B cell (primary cell): Measurements from ENCODE around the gene PRKD2. TPM values are rescaled to one million over a fixed set of nuclear protein-coding genes. Genes with fewer than 3 reads are reported as not detected.
"Not testable (repeated sequence)": the region's sequence is repeated elsewhere in the genome, so short reads cannot be mapped to it uniquely, and the experiment has no call there.

Experiments
- ATAC-seq: fragments of 200-7000 bp; cut with Tn5 transposase; one replicate; pipeline ENCODE4 v1.10.0; 2021; ENCODE audit warnings: low read depth, mild to moderate bottlenecking, moderate number of reproducible peaks, moderate library complexity
- CTCF ChIA-PET: fragments of 350-600 bp; sonication (Branson Sonifier 250); formaldehyde crosslinking; loops from one replicate; lab custom pipeline; 2021; ENCODE audit warnings: antibody characterized with exemption, inconsistent platforms; lab: Charles Lee
- POLR2A ChIA-PET: fragments of 350-600 bp; sonication (Branson Sonifier 250); formaldehyde crosslinking; loops from one replicate; lab custom pipeline; 2021; ENCODE audit warnings: antibody characterized with exemption; lab: Charles Lee
- DNase-seq: peaks from one replicate; pipeline ENCODE4 v3.0.0; 2013
- H2AFZ ChIP-seq: 2 replicates; pipeline ENCODE4 v1.6.1; 2012; ENCODE audit warnings: mild to moderate bottlenecking, low read depth, low read length; ENCODE audit not compliant: insufficient read depth, poor library complexity, severe bottlenecking
- H3K27ac ChIP-seq, 2 donors: 1 replicate in 1 of 2; 2 replicates in 1 of 2; pipeline ENCODE4 v1.5.1; 2012 to 2013; ENCODE audit warnings: low read length in 2 of 2, mild to moderate bottlenecking in 2 of 2, moderate library complexity in 1 of 2
- H3K27me3 ChIP-seq, 4 experiments: fragments of 200-600 bp in 1 of 4; sonication (generic) in 1 of 4; replicated peaks in 1 of 4; 1 replicate in 2 of 4; 2 replicates in 2 of 4; pipeline versions ENCODE4 v1.6.1 to v1.7.0; 2013 to 2016; ENCODE audit warnings: low read length in 3 of 4, mild to moderate bottlenecking in 2 of 4, mixed read lengths in 1 of 4, moderate library complexity in 1 of 4; ENCODE audit not compliant: insufficient read depth in 4 of 4, control insufficient read depth in 3 of 4; ENCODE audit errors: control extremely low read depth in 1 of 4
- H3K36me3 ChIP-seq, 2 experiments: replicated peaks in 1 of 2; 1 replicate in 1 of 2; 2 replicates in 1 of 2; pipeline versions ENCODE4 v1.6.1 to v1.7.1; 2013; ENCODE audit warnings: low read length in 1 of 2; ENCODE audit not compliant: insufficient read depth in 2 of 2, control insufficient read depth in 1 of 2; ENCODE audit errors: control extremely low read depth in 1 of 2, extremely low read depth in 1 of 2
- H3K4me1 ChIP-seq, 2 donors: fragments of 200-600 bp in 1 of 2; sonication (generic) in 1 of 2; 1 replicate in 1 of 2; 2 replicates in 1 of 2; pipeline versions ENCODE4 v1.5.1 to v1.6.1; 2013 to 2017; ENCODE audit warnings: low read length in 2 of 2; ENCODE audit not compliant: control insufficient read depth in 2 of 2, insufficient read depth in 2 of 2
- H3K4me2 ChIP-seq: replicated peaks from 2 replicates; pipeline ENCODE3; 2012; ENCODE audit warnings: mild to moderate bottlenecking, low read depth, low read length; ENCODE audit not compliant: poor library complexity, severe bottlenecking
- H3K4me3 ChIP-seq, 5 experiments: fragments of 200-600 bp in 1 of 5; sonication (generic) in 1 of 5; 1 replicate in 3 of 5; 2 replicates in 2 of 5; pipeline versions ENCODE4 v1.5.1 to v1.7.0; 2011 to 2016; ENCODE audit warnings: low read length in 4 of 5, mild to moderate bottlenecking in 4 of 5, low read depth in 2 of 5, control low read depth in 1 of 5, moderate library complexity in 1 of 5; ENCODE audit not compliant: insufficient read depth in 1 of 5; ENCODE audit errors: control extremely low read depth in 1 of 5, extremely low read depth in 1 of 5
- H3K79me2 ChIP-seq: fragments of 200-600 bp; sonication (generic); one replicate; pipeline ENCODE4 v1.6.0; 2016; ENCODE audit warnings: low read length; ENCODE audit not compliant: control insufficient read depth, insufficient read depth
- H3K9ac ChIP-seq: fragments of 200-600 bp; sonication (generic); 2 replicates; pipeline ENCODE4 v1.6.1; 2017; ENCODE audit warnings: mild to moderate bottlenecking, low read length, moderate library complexity
- H3K9me3 ChIP-seq, 3 donors: one replicate each; pipeline versions ENCODE4 v1.6.1 to v1.7.1; 2013; ENCODE audit warnings: low read length in 2 of 3; ENCODE audit not compliant: control insufficient read depth in 2 of 3, insufficient read depth in 1 of 3; ENCODE audit errors: control extremely low read depth in 1 of 3
- H4K20me1 ChIP-seq: 2 replicates; pipeline ENCODE4 v1.6.0; 2012; ENCODE audit warnings: mild to moderate bottlenecking, low read length; ENCODE audit not compliant: insufficient read depth, control insufficient read depth, poor library complexity, severe bottlenecking
- H3K27ac Mint-ChIP-seq: one replicate; pipeline ENCODE4 v1.8.0; 2021; ENCODE audit warnings: mixed read lengths
- H3K27me3 Mint-ChIP-seq: one replicate; pipeline ENCODE4 v1.8.0; 2021; ENCODE audit warnings: mixed read lengths
- H3K4me1 Mint-ChIP-seq: one replicate; pipeline ENCODE4 v1.8.0; 2021; ENCODE audit warnings: mixed read lengths
- H3K4me3 Mint-ChIP-seq: one replicate; pipeline ENCODE4 v1.8.0; 2021; ENCODE audit warnings: mixed read lengths
- H3K9me3 Mint-ChIP-seq: one replicate; pipeline ENCODE4 v1.8.0; 2022; ENCODE audit warnings: mixed read lengths; ENCODE audit not compliant: insufficient read depth
- EZH2 ChIP-seq: IDR thresholded peaks from 2 replicates; pipeline ENCODE4 v1.6.1; 2012; ENCODE audit warnings: borderline replicate concordance, low read depth, mild to moderate bottlenecking, moderate library complexity, low read length; ENCODE audit not compliant: insufficient read depth, poor library complexity, severe bottlenecking
- WGBS: methylation state at CpG from one replicate; pipeline ENCODE4 v1.1.5; 2013; ENCODE audit warnings: missing lambda C conversion rate; ENCODE audit not compliant: insufficient coverage; 5-methylcytosine and 5-hydroxymethylcytosine counted together
- intact Hi-C: fragments of 100-400 bp; cut with micrococcal nuclease; formaldehyde crosslinking; loops from one replicate; pipeline ENCODE4 v1.10.0; 2022
- polyA plus RNA-seq: library from polyadenylated mRNA; depleted of rRNA; stranded (reverse); fragments of >200 nt; gene quantifications from 2 replicates; pipeline ENCODE4 v1.2.3, GENCODE V29; 2012
- total RNA-seq, 2 donors: library from RNA; stranded (reverse); fragments of 120-200 nt in 1 of 2; gene quantifications; 1 replicate in 1 of 2; 2 replicates in 1 of 2; pipeline versions ENCODE4 v1.2.3 to v1.2.4, GENCODE V29; 2013 to 2022
- TF ChIP-seq, protein P1 (sequence below): fragments of 200-600 bp; IDR thresholded peaks from one replicate; pipeline ENCODE4 v1.8.0; 2022; ENCODE audit warnings: antibody characterized with exemption, mild to moderate bottlenecking

The PRKD2 gene
- total and polyA plus RNA-seq, 2 donors (not counting 1 experiment from before 2014, with no cell fraction given), result 192 to 208 TPM

DNA sequence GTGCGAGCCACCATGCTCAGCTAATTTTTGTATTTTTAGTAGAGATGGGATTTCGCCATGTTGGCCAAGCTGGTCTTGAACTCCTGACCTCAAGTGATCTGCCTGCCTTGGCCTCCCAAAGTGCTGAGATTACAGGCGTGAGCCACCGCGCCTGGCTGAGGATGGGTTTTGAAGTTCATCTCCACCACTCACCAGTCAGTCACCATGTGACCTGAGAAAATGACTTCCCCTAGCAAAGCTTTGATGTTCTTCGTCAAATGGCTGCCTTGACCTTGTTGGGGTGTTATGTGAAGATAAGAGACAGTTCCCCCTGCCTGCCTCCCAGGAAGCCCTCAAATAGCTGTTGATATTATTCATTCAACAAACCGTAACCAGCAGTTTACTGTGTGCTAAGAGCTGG is 87.9 kb downstream of the PRKD2 start:
- Histone ChIP-seq H3K27me3 (peaks cover 0 to 10% (median 2%) of the 10 kb centered on the region in 4 experiments), H3K4me1 (peaks cover 27 to 34% of the 10 kb centered on the region in 2 donors)
- ATAC-seq, H3K4me3 ChIP-seq, intact Hi-C loops, H4K20me1 ChIP-seq, H3K27ac Mint-ChIP-seq, H3K36me3 ChIP-seq, H3K4me2 ChIP-seq, H3K9ac ChIP-seq, H2AFZ ChIP-seq, H3K27ac ChIP-seq, H3K79me2 ChIP-seq, H3K9me3 ChIP-seq, H3K27me3 Mint-ChIP-seq, H3K9me3 Mint-ChIP-seq, DNase-seq, H3K4me3 Mint-ChIP-seq: not testable (repeated sequence)
- POLR2A ChIA-PET, result interaction anchor here (0.9 kb wide), 1 partner anchor 10 kb away, joined by 3 read pairs; no protein-coding TSS in a partner anchor
- peaks cover 42% of the 10 kb centered on the region for H3K4me1 Mint-ChIP-seq
- CTCF ChIA-PET, result interaction anchor here (0.8 to 2.9 kb wide), 2 partner anchors 15 to 32 kb away, joined by 4 to 13 read pairs; partner anchors contain the start of gene DACT3
- no CpG with 5 or more reads among the region's 7 CpGs for WGBS

DNA sequence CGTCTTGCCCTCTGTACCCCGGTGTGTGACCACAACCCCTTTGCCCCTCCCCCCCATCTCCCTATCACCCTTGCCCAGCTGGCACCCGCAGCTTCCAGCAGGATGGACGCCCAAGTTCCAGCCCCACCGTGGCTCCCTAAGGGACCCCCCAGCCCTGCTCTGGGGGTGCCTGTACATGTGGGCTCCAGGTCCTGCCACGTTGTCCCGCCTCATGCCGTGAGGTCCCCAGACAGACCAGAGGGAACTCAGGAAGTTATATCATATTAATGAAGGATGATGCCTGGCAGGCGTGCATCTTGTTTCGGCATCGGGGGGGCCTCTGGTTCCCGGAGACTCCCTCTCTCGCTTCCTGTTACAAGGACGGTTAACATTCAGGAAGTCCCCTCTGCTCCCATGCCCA is 90.5 kb downstream of the PRKD2 start:
- Histone ChIP-seq H3K9me3 (no peaks in the 10 kb centered on the region), H3K36me3 (no peaks in the 10 kb centered on the region), H3K4me2 (no peak overlapping the region), H3K27ac (no peak overlapping the region), H2AFZ (no peak overlapping the region), H3K27me3 (peaks cover 0 to 4% (median 0%) of the 10 kb centered on the region in 4 experiments), H3K79me2 (no peaks in the 10 kb centered on the region), H4K20me1 (no peaks in the 10 kb centered on the region), H3K4me3 (no peak overlapping the region), H3K9ac (no peak overlapping the region), H3K4me1 (peaks cover 32 to 41% of the 10 kb centered on the region in 2 donors)
- Mint-ChIP-seq H3K27me3 (no peaks in the 10 kb centered on the region), H3K4me3 (no peak overlapping the region), H3K9me3 (no peaks in the 10 kb centered on the region), H3K4me1 (peaks cover 43% of the 10 kb centered on the region), H3K27ac (no peak overlapping the region)
- ChIA-PET POLR2A (interaction anchor here (0.5 kb wide), 1 partner anchor 11 kb away, joined by 6 read pairs; no protein-coding TSS in a partner anchor), CTCF (interaction anchor here (0.9 to 2.9 kb wide), 2 partner anchors 12 to 131 kb away, joined by 3 to 13 read pairs; no protein-coding TSS in a partner anchor)
- intact Hi-C loops, result no loop called here
- 44% methylated on average over 9 of the region's 14 CpGs for WGBS
- DNase-seq (no peak), ATAC-seq (no peak)
- TF ChIP-seq, protein P1, sequence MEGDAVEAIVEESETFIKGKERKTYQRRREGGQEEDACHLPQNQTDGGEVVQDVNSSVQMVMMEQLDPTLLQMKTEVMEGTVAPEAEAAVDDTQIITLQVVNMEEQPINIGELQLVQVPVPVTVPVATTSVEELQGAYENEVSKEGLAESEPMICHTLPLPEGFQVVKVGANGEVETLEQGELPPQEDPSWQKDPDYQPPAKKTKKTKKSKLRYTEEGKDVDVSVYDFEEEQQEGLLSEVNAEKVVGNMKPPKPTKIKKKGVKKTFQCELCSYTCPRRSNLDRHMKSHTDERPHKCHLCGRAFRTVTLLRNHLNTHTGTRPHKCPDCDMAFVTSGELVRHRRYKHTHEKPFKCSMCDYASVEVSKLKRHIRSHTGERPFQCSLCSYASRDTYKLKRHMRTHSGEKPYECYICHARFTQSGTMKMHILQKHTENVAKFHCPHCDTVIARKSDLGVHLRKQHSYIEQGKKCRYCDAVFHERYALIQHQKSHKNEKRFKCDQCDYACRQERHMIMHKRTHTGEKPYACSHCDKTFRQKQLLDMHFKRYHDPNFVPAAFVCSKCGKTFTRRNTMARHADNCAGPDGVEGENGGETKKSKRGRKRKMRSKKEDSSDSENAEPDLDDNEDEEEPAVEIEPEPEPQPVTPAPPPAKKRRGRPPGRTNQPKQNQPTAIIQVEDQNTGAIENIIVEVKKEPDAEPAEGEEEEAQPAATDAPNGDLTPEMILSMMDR, result no peak
- no peak for TF ChIP-seq EZH2
